Activated CD8-positive, alpha-beta memory T cell treated with anti-CD3 and anti-CD28 coated beads, Interleukin-2, amount 50 U/mL, for 4 hours (primary cell): Measurements from ENCODE around the gene SOCS6.

Source experiments
- DNase-seq: peaks from one replicate; pipeline ENCODE4 v3.0.0-alpha.2; 2020

The SOCS6 gene

GRCh38 chr18:70289351-70290312 is 787 bp downstream of the SOCS6 start:
- DNase-seq, result no peak

DNA sequence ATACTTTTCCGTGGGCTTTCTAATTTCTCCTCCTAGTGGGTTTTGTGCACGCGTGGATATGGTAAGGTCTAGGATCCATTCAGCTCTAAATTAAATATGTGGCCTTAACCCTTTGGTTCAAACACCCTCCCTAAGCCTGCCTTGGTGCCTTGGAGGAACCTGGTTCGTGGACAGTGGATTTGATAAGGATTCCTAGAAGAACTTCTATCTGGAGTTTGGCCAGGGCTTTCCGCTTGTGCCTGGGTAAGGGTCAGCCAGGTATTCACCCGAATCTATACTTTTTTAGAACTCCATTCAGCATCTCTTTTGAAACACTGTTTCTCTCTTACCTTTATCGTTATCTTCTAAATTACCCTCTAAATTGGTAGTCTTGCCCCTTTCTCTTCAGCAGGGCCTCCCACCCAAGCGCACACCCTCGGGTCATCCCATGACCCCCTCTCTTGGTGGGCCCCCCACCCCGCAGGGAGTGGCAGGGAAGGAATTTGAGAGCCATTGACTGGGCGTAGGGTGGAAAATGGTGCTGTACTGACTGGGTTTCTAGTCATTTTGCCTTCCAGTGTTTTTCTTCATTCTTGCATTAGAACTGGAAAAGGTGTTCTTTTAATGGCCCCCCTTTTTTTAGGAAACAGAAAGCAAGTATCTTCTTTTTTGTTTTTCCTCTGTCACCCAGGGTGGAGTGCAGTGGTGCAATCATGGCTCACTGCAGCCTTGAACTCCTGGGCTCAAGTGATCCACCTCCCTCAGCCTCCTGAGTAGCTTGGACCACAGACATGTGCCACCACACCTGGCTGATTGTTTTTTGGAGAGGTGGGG is 1.8 kb downstream of the SOCS6 start:
- DNase-seq, result no peak

DNA sequence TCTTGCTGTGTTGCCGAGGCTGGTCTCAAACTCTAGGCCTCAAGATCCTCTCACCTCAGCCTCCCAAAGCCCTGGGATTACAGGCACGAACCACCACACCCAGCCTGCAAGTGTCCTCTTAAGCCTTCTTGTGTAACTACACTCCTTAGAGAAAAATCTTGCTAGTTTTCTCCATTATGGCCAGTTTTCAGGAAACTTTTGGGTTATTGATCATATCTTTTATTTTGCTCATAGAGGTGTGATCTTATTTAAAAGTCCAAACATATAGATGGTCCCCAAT is 2.4 kb downstream of the SOCS6 start:
- DNase-seq, result no peak

DNA sequence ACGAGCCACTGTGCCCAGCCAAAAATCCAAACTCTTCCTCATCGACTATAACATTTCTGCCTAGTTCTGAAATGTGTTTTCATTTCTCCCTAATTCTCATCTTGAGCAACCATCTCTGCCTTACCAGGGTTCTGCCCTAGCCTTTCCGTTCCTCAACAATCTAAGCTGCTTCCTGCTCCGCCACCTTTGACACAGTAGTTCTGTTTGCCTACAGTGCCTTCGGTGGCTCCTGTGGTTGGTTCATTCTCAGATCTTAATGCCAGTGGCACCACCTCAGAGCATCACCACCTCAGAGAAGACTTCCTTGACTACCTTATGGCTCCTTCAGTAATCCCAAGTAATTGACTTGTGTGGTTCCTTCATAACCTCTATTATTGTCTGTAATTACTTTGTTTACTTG is 3.8 kb downstream of the SOCS6 start:
- no peak for DNase-seq

DNA sequence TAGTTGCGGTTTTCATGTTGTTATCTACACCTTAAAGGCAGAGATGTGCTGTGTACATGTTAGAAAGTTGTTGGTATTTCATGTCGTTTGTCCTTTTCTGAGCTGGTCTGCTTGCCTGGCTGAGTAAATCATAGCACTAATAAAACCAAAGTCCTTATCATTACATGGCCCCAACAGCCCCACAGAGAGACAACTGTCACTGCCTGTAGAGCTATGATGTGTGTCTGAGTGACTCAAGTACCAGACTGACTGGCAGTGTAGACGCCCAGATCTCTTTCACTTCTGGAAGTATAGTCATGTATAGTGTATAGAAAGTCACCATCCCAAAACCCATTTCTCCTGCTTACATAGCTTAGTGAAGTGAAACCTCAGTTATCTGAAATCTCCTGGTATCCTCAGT is 4.3 kb downstream of the SOCS6 start:
- DNase-seq, result no peak

GRCh38 chr18:70294471-70295191 is 5.8 kb downstream of the SOCS6 start:
- no peak for DNase-seq

DNA sequence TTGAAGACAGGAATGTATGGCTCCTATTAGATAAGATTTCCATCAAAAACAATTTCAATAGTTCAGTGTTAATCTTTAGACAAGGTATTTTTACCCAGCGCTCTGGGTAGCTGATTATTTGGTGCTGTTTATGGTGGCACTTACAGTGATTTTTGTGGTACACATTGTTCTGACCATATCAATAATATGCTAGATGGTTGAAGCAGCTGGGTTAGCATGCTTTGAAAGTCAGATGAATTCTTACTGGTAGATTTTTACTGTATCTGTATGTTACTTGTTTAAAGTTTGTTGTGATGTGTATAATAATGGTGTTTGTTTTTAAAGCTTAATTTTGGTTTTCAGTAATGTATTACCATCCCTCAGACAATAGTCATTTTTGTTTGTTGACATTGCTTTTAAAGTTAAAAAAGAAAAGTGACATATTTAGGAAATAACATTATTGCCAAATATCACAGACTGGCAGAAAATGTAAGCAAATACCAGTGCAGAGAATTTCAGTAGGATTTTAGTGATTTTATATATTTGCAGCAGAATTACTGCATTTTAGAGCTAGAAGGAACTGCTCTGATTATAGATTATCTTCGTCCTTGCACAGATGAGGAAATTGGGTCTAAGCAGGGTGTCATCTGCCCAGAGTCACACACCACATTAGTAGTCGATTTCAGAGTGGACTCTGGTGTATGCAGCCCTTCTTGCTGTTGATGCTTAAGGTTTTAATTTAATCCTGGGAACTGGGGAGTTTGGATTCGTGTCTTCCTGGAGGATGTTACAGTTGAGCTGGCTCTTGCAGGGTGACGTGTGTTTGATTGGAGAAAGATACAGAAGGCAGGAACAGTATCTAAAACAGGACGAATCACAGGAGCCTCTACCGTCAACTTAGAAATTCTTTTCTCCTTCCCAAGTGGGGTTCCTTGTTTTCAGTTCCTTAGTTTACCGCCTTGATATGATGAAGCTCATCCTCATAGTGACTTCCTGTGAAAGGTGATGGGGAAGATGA is 6.6 kb downstream of the SOCS6 start:
- no peak for DNase-seq

DNA sequence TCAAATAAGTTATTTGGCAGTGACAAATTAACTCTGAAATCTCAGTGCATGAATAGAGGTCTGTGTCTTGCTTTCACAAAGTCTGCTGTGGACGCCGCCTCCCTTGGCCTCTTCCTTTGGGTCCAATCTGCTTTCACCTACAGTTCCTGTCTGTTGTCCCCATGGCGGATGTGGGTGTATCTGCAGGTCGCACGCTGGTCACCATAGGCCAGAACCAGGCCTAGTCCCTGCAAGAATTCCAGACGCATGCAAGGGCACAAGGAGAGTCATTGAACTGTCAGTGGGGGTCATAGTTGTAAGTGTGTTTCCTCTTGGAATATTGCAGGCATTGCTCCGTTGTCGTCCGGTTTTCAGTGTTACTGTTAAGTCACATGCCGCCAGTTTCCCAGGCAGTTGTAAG is 7.4 kb downstream of the SOCS6 start:
- no peak for DNase-seq

- no peak for DNase-seq
Measured at GRCh38 chr18:70296781-70297180, 7.9 kb downstream of the SOCS6 start.

DNA sequence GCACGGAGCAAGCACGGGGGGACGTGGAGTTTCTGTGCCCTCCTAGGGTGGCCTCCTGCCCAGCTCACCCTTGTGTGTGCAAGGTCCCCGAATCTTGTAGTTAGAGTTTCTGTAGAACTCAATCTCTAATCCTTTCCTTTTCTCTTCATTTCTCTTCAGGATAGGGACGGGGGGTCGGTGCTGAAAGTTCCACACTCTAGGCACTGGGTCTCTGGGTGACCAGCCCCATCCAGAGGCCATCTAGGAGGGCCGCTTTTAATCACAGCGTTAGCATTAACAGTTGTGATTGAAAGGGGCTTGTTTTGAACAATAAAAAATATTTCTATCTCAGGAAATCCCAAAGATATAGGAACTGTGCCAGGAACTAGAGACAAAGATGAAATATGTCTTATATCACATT is 10.5 kb downstream of the SOCS6 start:
- DNase-seq, result no peak

- DNase-seq, result no peak
Measured at GRCh38 chr18:70301667-70302066, 12.8 kb downstream of the SOCS6 start.

DNA sequence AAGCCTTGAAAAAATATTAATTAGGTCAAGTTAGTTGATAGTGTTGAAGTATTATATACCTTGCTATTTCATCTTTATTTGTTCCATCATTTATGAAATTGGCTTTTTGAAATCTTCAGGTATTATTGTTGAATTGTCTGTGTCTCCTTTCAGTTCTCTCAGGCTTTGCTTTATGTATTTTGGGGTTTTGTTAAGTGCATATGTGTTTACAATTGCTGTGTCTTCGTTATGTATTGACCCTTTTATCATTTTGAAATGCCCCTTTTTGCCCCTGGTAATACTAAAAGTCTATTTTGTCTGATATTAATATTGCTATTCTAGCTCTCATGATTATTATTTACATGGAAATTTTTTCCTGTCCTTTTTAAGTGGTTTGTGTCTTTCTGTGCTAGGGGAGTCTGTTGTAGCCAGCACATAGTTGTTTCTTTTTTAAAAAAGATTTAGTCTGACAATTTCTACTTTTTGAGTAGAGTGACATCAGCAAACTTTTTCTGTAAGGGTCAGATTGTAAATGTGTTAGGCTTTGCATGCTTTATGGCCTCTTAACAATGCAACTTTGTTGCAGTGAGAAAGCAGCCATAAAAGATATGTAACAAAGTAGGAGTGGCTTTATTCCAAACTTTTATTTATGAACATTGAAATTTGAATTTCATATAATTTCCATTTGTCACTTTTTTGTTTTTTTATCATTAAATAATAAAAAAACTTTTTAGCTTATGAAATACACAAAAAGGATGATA is 19.9 kb downstream of the SOCS6 start:
- no peak for DNase-seq

- DNase-seq, result no peak
Measured at GRCh38 chr18:70310560-70311320, 21.9 kb downstream of the SOCS6 start.

DNA sequence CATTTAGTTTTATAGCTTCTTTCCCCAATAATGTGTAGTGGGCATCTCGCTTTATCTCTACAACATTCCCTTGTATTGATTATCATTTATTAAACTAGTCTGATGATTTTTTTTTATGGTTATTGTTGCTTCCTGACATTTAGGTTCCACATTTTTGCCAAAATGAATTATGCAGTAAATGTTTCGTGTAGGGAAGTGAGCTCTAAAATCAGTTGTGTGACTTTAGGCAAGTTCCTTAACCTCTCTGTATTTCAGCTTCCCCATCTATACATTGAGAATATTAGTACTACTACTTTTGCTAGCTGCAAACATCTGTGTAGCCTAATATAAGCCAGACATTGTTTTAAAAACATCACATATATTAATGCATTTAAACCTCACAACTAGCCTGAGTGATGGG is 22.9 kb downstream of the SOCS6 start:
- DNase-seq, result no peak

- no peak for DNase-seq
Measured at GRCh38 chr18:70313640-70314039, 24.8 kb downstream of the SOCS6 start.

DNA sequence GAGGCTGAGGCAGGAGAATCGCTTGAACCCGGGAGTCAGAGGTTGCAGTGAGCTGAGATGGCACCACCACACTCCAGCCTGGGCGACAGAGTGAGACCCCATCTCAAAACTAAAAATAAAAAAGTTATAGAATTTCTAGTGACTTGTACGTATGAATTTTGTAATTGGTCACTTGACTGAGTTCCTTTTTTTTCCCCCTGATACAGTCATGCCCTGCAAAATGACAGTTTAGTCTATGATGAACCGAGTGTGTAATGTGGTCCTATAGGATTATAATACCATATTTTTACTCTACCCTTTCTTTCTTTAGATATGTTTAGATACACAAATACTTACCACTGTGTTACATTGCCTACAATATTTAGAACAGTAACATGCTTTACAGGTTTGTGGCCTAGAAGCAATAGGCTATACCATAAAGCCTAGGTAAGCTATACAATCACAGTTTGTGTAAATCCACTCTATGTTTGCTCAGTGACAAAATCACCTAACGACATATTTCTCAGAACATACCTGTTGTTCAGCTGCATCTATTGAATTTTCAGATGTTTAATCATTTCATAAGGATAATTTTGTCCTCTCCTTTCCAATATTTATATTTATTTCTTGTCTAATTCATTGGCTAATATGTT is 25.4 kb downstream of the SOCS6 start:
- no peak for DNase-seq

- DNase-seq, result no peak
Measured at GRCh38 chr18:70319187-70319586, 30.3 kb downstream of the SOCS6 start.

DNA sequence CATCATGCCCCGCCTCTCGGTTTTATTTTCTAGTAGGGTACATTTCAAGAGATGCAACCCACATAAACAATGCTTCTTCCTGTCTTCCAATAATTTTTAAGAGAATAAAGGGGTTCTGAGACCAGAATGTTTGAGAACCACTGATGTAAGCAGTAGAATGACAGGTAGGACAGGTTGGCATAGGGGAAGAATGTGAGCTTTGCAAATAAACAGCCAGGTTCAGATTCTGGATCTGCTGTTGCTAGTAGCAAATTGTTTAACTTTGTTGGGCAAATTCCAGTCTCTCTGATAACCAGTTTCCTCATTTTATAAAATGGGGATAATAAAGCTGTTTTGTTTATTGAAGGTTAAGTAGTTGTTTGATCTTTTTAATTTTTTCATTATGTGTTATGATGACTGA is 32.8 kb downstream of the SOCS6 start:
- DNase-seq, result no peak

DNA sequence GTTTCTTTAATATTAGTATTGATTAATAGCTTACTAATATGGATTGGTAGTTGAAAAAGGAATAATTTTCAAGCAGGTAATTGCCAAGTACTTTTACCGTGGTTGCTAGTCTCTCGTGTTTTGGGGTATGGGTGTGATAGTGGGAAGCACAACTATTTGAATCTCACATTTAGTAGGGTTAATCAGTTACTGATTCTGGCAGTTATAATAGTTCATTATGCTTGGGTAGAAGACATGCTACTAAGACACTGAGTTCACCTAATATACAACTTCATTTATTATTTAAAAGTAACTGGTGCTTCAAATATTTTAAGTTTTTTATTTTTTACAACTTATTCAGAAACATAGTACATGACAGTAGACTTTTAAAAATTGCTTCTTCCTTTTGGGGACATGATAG is 33.5 kb downstream of the SOCS6 start:
- no peak for DNase-seq

GRCh38 chr18:70322928-70323327 is 34.1 kb downstream of the SOCS6 start:
- DNase-seq, result no peak
